ENCODE measurements around the gene SYNJ1. TPM values are rescaled to one million over a fixed set of nuclear protein-coding genes. Genes with fewer than 3 reads are reported as not detected.

Gene SYNJ1
- total and polyA plus RNA-seq, 2 experiments from 2014 or later, result 1.4 to 4.2 TPM

GRCh38 chr21:32581732-32582131, 146.1 kb downstream of the SYNJ1 start (continued):
- TF ChIP-seq CREB1 (CRISPR knock-in tag; IDR thresholded peaks at IDR 0.05; ENCODE audit: low read depth) (no peak), STAT1 (IDR thresholded peaks at IDR 0.05; ENCODE audit: unreplicated experiment) (no peak), EZH2phosphoT487 (IDR thresholded peaks at IDR 0.05; ENCODE audit: unreplicated experiment) (no peak), NANOG (IDR thresholded peaks at IDR 0.05; ENCODE audit: borderline replicate concordance) (no peak)

DNA sequence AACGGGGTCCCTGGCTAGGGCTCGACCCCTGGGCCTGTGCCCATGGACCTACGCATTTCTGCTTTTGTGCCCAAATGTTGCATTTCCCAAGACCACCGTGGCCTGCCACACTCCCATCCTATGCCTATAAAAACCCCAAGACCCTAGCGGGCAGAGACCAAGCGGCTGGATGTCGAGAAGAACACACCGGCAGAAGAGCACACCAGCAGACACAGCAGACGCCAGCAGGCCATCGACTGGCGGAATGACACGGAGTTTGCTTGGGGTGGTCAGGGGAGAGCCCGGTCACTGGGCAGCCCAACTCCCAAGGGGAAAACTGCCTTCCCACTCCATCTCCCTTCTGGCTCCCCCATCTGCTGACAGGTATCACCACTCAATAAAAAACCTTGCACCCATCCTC, 146.9 kb downstream of the SYNJ1 start:
- Mint-ChIP-seq H3K4me3 (no peak overlapping the region), H3K9me3 (no peaks in the 10 kb centered on the region), H3K4me1 (no peaks in the 10 kb centered on the region), H3K36me3 (ENCODE audit: low read depth) (no peaks in the 10 kb centered on the region), H3K27me3 (ENCODE audit: insufficient read depth, low read depth, poor library complexity) (peaks cover 10% of the 10 kb centered on the region), H3K27ac (no peak overlapping the region)
- no peak overlapping the region for H2AFZ ChIP-seq
- H4K20me1 ChIP-seq (replicated peaks; ENCODE audit: insufficient read depth), result no peaks in the 10 kb centered on the region
- no peaks in the 10 kb centered on the region for H3F3A ChIP-seq (replicated peaks; ENCODE audit: low read depth)
- H3K79me2 ChIP-seq (replicated peaks; ENCODE audit: insufficient read depth), result no peaks in the 10 kb centered on the region
- no peaks in the 10 kb centered on the region for H3K36me3 ChIP-seq (ENCODE audit: insufficient read depth)
- H3K4me1 ChIP-seq (ENCODE audit: insufficient read depth), result no peaks in the 10 kb centered on the region
- no peaks in the 10 kb centered on the region for H3K27me3 ChIP-seq (ENCODE audit: insufficient read depth)
- TF ChIP-seq REST (IDR thresholded peaks at IDR 0.05; ENCODE audit: unreplicated experiment) (no peak), ZNF462 (CRISPR knock-in tag; IDR thresholded peaks at IDR 0.05) (no peak), JUNB (IDR thresholded peaks at IDR 0.05; ENCODE audit: unreplicated experiment) (no peak), POLR2AphosphoS5 (IDR thresholded peaks at IDR 0.05; ENCODE audit: low read depth) (no peak), EZH2 (IDR thresholded peaks at IDR 0.05; ENCODE audit: low read depth, unreplicated experiment) (no peak), CREB1 (CRISPR knock-in tag; IDR thresholded peaks at IDR 0.05; ENCODE audit: low read depth) (no peak), NANOG (IDR thresholded peaks at IDR 0.05; ENCODE audit: borderline replicate concordance) (no peak), ZNF331 (CRISPR knock-in tag; IDR thresholded peaks at IDR 0.05; ENCODE audit: low read depth) (no peak), ZNF114 (CRISPR knock-in tag; IDR thresholded peaks at IDR 0.05) (no peak), CTCF (conservative IDR thresholded peaks at IDR 0.05; ENCODE audit: low read depth in 2 of 2) (no peak), STAT1 (IDR thresholded peaks at IDR 0.05; ENCODE audit: unreplicated experiment) (no peak), EZH2phosphoT487 (IDR thresholded peaks at IDR 0.05; ENCODE audit: unreplicated experiment) (no peak)
- TF ChIP-seq, protein P1, sequence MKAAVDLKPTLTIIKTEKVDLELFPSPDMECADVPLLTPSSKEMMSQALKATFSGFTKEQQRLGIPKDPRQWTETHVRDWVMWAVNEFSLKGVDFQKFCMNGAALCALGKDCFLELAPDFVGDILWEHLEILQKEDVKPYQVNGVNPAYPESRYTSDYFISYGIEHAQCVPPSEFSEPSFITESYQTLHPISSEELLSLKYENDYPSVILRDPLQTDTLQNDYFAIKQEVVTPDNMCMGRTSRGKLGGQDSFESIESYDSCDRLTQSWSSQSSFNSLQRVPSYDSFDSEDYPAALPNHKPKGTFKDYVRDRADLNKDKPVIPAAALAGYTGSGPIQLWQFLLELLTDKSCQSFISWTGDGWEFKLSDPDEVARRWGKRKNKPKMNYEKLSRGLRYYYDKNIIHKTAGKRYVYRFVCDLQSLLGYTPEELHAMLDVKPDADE (IDR thresholded peaks at IDR 0.05), result no peak
- H3K4me3 ChIP-seq, result no peak overlapping the region
- no peak overlapping the region for H3K27ac ChIP-seq (ENCODE audit: low read depth)
- no peak for ATAC-seq
- H3K9me2 ChIP-seq (ENCODE audit: insufficient read depth), result no peaks in the 10 kb centered on the region
- no peak for DNase-seq (ENCODE audit: low spot score)
- no peak overlapping the region for H3K4me2 ChIP-seq
